Kidney (tissue), 14 donors: Measurements from ENCODE around the gene UNC119B. TPM values are rescaled to one million over a fixed set of nuclear protein-coding genes. Genes with fewer than 3 reads are reported as not detected.

Experiments
- DNase-seq, 5 donors: peaks; one replicate each; pipeline ENCODE4 v3.0.0-alpha.2; 2013 to 2020
- FAIRE-seq: peaks from 2 replicates; lab custom pipeline; 2012; peaks lifted over from hg19 to GRCh38; lab: Jason Lieb, UNC
- H3K27ac ChIP-seq, 2 donors: one replicate each; pipeline ENCODE4 v1.7.0; 2013; ENCODE audit warnings: low read depth in 2 of 2, low read length in 2 of 2, inconsistent platforms in 1 of 2
- H3K27me3 ChIP-seq: one replicate; pipeline ENCODE4 v1.7.1; 2013; ENCODE audit warnings: low read length, inconsistent platforms; ENCODE audit not compliant: control insufficient read depth, insufficient read depth
- H3K36me3 ChIP-seq, 3 donors: one replicate each; pipeline versions ENCODE4 v1.7.0 to v1.7.1; 2013; ENCODE audit warnings: low read length in 3 of 3, control low read depth in 1 of 3, inconsistent platforms in 1 of 3; ENCODE audit not compliant: insufficient read depth in 3 of 3, control insufficient read depth in 2 of 3
- H3K4me1 ChIP-seq, 3 donors: one replicate each; pipeline versions ENCODE4 v1.7.0 to v1.7.1; 2013; ENCODE audit warnings: low read length in 3 of 3, inconsistent platforms in 1 of 3, low read depth in 1 of 3; ENCODE audit not compliant: control insufficient read depth in 2 of 3, insufficient read depth in 2 of 3
- H3K4me3 ChIP-seq, 3 donors: one replicate each; pipeline versions ENCODE4 v1.7.0 to v1.8.1; 2013; ENCODE audit warnings: low read length in 3 of 3, control low read depth in 1 of 3, inconsistent platforms in 1 of 3
- H3K9ac ChIP-seq, 3 donors: one replicate each; pipeline versions ENCODE4 v1.7.0 to v1.7.1; 2013; ENCODE audit warnings: low read length in 3 of 3, control low read depth in 1 of 3, inconsistent platforms in 1 of 3
- H3K9me3 ChIP-seq, 3 donors: one replicate each; pipeline versions ENCODE4 v1.7.0 to v1.7.1; 2013; ENCODE audit warnings: low read length in 3 of 3, control low read depth in 1 of 3, inconsistent platforms in 1 of 3; ENCODE audit not compliant: control insufficient read depth in 2 of 3, insufficient read depth in 1 of 3
- CTCF ChIP-seq: IDR thresholded peaks from 3 replicates; pipeline ENCODE4 v1.5.1; 2012; ENCODE audit warnings: mild to moderate bottlenecking, moderate library complexity, borderline replicate concordance; ENCODE audit not compliant: insufficient read depth; ENCODE audit errors: extremely low read depth
- intact Hi-C: fragments of 100-400 bp; cut with DNase I; formaldehyde crosslinking; loops from one replicate; pipeline ENCODE4 v1.11.1; 2022
- polyA plus RNA-seq: library from polyadenylated mRNA; stranded (reverse); fragments of 350-450 nt; fragmentation: Illumina TruSeq; extraction: RNeasy Lipid Tissue Mini Kit (QIAGEN cat#74804); gene quantifications from one replicate; pipeline ENCODE4 v1.2.3, GENCODE V29; 2014; ENCODE audit warnings: low read depth, low replicate concordance; ENCODE audit not compliant: insufficient read depth
- total RNA-seq: library from RNA; stranded (reverse); fragmentation: NEBNext Ultra II Directional; extraction: Animal tissue kit (Norgen Biotek cat#: 25700); gene quantifications from one replicate; pipeline ENCODE4 v1.2.1, GENCODE V29; 2021
- donor health status: control.
- donor health status: control.
- donor health status: control.
- donor health status: control.
- donor health status: control.
- donor health status: DM: yes; HTN: yes; CAD: no.
- donor health status: Normal renal cell carcinoma (clear cell type).

Gene UNC119B
- total and polyA plus RNA-seq, 2 donors from 2014 or later, result 29.4 to 44.5 TPM

GRCh38 chr12:120702637-120703036 is 7.6 kb upstream of the UNC119B start:
- Histone ChIP-seq H3K4me3 (no peak overlapping the region), H3K27me3 (no peaks in the 10 kb centered on the region), H3K9ac (no peak overlapping the region), H3K36me3 (peaks cover 3 to 33% (median 18%) of the 10 kb centered on the region in 3 donors), H3K4me1 (peaks cover 0 to 4% (median 4%) of the 10 kb centered on the region in 3 donors), H3K9me3 (no peaks in the 10 kb centered on the region), H3K27ac (no peak overlapping the region)
- DNase-seq (no peak), FAIRE-seq (no peak)
- TF ChIP-seq CTCF, result no peak
- intact Hi-C loops, result no loop called here

- peaks cover 0 to 4% (median 0%) of the 10 kb centered on the region in 3 donors for H3K4me1 ChIP-seq
- FAIRE-seq (no peak), DNase-seq (no peak)
- no peak overlapping the region for H3K9ac ChIP-seq
- H3K27me3 ChIP-seq, result no peaks in the 10 kb centered on the region
- H3K36me3 ChIP-seq, result peaks cover 1 to 26% (median 16%) of the 10 kb centered on the region in 3 donors
- no peak overlapping the region for H3K27ac ChIP-seq
- H3K9me3 ChIP-seq, result no peaks in the 10 kb centered on the region
- intact Hi-C loops, result no loop called here
- no peak overlapping the region for H3K4me3 ChIP-seq
- TF ChIP-seq CTCF, result no peak
Measured at GRCh38 chr12:120703311-120703942, 6.8 kb upstream of the UNC119B start.

GRCh38 chr12:120705618-120706017 is 4.6 kb upstream of the UNC119B start:
- Histone ChIP-seq H3K27ac (no peak overlapping the region), H3K4me3 (no peak overlapping the region), H3K4me1 (peaks cover 3 to 7% (median 6%) of the 10 kb centered on the region in 3 donors), H3K9ac (no peak overlapping the region), H3K9me3 (no peaks in the 10 kb centered on the region), H3K27me3 (no peaks in the 10 kb centered on the region), H3K36me3 (peaks cover 0 to 13% (median 9%) of the 10 kb centered on the region in 3 donors)
- no peak for DNase-seq
- intact Hi-C loops, result no loop called here
- TF ChIP-seq CTCF, result no peak
- no peak for FAIRE-seq
